HUES6 (cell line): ENCODE data around the gene SAMD15.
"Not testable (repeated sequence)": the region's sequence is repeated elsewhere in the genome, so short reads cannot be mapped to it uniquely, and the experiment has no call there.

Experiments used
- H3K27ac ChIP-seq: 2 replicates; pipeline ENCODE4 v1.7.0; 2013; ENCODE audit warnings: low read depth, mild to moderate bottlenecking, low read length, inconsistent platforms
- H3K27me3 ChIP-seq: 2 replicates; pipeline ENCODE4 v1.6.1; 2013; ENCODE audit warnings: low read length; ENCODE audit not compliant: control insufficient read depth, insufficient read depth
- H3K36me3 ChIP-seq: 2 replicates; pipeline ENCODE4 v1.6.1; 2013; ENCODE audit warnings: low read length; ENCODE audit not compliant: control insufficient read depth, insufficient read depth
- H3K4me1 ChIP-seq: 2 replicates; pipeline ENCODE4 v1.6.1; 2013; ENCODE audit warnings: low read length; ENCODE audit not compliant: control insufficient read depth, insufficient read depth
- H3K4me3 ChIP-seq: 2 replicates; pipeline ENCODE4 v1.5.1; 2013; ENCODE audit warnings: low read depth, low read length
- H3K9ac ChIP-seq: one replicate; pipeline ENCODE4 v1.6.1; 2013; ENCODE audit warnings: mild to moderate bottlenecking, low read length
- H3K9me3 ChIP-seq: 2 replicates; pipeline ENCODE4 v1.6.1; 2013; ENCODE audit warnings: low read depth, low read length; ENCODE audit not compliant: control insufficient read depth, insufficient read depth

The SAMD15 gene

GRCh38 chr14:77416098-77416497 lies 38.9 kb downstream of the SAMD15 start:
- H3K27ac ChIP-seq, H3K9me3 ChIP-seq, H3K4me1 ChIP-seq: not testable (repeated sequence)

DNA sequence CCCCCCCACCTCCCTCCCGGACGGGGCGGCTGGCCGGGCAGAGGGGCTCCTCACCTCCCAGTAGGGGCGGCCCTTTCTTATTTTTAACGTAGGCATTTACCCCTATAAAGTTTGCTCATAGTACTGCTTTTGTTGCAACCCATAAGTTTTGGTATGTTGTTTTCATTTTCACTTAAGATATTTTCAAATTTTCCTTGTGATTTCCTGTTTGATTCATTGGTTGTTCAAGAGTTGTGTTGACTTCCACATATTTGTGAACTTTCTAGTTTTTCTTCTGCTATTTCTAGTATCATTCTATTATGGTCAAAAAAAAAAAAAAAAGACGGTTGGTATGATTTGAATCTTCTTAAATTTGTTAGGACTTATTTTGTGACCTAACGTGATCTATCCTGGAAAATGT lies 39.7 kb downstream of the SAMD15 start:
- H3K27me3 ChIP-seq = no peaks in the 10 kb centered on the region
- no peak overlapping the region for H3K4me3 ChIP-seq
- H3K9me3 ChIP-seq = peaks cover 5% of the 10 kb centered on the region; the same call in 1 of the 2 replicates
- H3K9ac ChIP-seq = no peak overlapping the region
- no peak overlapping the region for H3K27ac ChIP-seq
- H3K4me1 ChIP-seq = no peaks in the 10 kb centered on the region
- H3K36me3 ChIP-seq = peaks cover 10% of the 10 kb centered on the region; the same call in 1 of the 2 replicates

More at GRCh38 chr14:77416098-77416497, 38.9 kb downstream of the SAMD15 start:
- not testable (repeated sequence) for H3K27me3 ChIP-seq, H3K36me3 ChIP-seq, H3K4me3 ChIP-seq, H3K9ac ChIP-seq

GRCh38 chr14:77421201-77421600 lies 44.0 kb downstream of the SAMD15 start:
- H3K4me3 ChIP-seq = no peak overlapping the region
- H3K9me3 ChIP-seq = peaks cover 5% of the 10 kb centered on the region; the same call in 1 of the 2 replicates
- no peaks in the 10 kb centered on the region for H3K27me3 ChIP-seq
- H3K9ac ChIP-seq = no peak overlapping the region
- H3K27ac ChIP-seq = no peak overlapping the region
- H3K36me3 ChIP-seq = peaks cover 47% of the 10 kb centered on the region
- H3K4me1 ChIP-seq = peaks cover 7% of the 10 kb centered on the region

GRCh38 chr14:77423423-77423822 lies 46.2 kb downstream of the SAMD15 start, which contains the start of gene NOXRED1:
Gene NOXRED1 (minus strand): TSS chr14:77423523. CDS start chr14:77422889, 634 bp downstream.
- no peak within 1 kb of the TSS for H3K27ac ChIP-seq
- H3K9me3 ChIP-seq = peaks cover 5% of the 10 kb centered on the region; the same call in 1 of the 2 replicates
- H3K4me3 ChIP-seq = no peak within 1 kb of the TSS
- no peaks in the 10 kb centered on the region for H3K27me3 ChIP-seq
- H3K36me3 ChIP-seq = peaks cover 69% of the 10 kb centered on the region
- H3K9ac ChIP-seq = no peak within 1 kb of the TSS
- H3K4me1 ChIP-seq = peaks cover 7% of the 10 kb centered on the region

DNA sequence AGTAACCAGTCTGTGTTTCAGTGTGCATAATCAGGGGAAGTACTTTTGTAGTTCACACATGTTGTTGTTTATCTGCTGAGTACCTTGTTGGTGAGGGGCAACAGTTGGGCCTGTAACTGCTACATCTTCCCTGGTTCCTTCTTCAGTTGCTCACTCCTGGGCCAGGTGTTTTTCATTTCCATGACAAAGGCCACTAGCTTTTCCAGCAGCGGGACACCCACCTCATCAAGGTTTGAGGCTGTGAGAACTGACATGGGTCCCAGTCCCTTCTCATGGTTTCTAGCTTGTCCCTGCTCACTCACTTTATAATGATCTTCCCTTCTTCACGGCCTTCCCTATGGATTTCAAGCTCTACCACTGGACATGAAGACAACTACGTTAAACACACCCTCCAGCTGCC lies 47.7 kb downstream of the SAMD15 start:
- H3K9ac ChIP-seq = no peak overlapping the region
- H3K27ac ChIP-seq = no peak overlapping the region
- H3K36me3 ChIP-seq = peaks cover 81% of the 10 kb centered on the region
- peaks cover 7% of the 10 kb centered on the region for H3K4me1 ChIP-seq
- H3K4me3 ChIP-seq = no peak overlapping the region
- 0 out of 2 replicates have a peak, but pooled peaks cover under 1% of the 10 kb centered on the region for H3K9me3 ChIP-seq
- H3K27me3 ChIP-seq = no peaks in the 10 kb centered on the region

DNA sequence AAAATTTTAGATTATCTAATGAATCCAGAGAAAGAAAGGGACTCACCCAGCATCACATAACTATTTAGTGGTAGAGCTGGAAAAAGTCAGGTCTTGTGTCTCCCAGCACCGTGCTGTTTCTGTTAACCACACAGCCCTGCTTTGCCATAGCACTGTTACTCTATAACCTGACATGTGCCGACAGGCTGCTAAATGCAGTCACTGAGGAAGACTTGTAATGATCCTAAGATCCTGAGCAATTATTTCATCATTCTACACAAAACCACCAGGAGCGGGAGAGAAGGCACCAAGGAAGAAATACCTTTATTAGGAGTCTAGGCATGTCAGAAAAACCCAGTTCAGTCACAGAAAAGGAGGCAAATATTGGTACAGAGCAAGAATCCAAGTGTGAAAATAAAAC lies 49.2 kb downstream of the SAMD15 start:
- no peak overlapping the region for H3K4me3 ChIP-seq
- H3K36me3 ChIP-seq = peaks cover 84% of the 10 kb centered on the region
- no peak overlapping the region for H3K9ac ChIP-seq
- H3K4me1 ChIP-seq = peaks cover 7% of the 10 kb centered on the region
- no peaks in the 10 kb centered on the region for H3K9me3 ChIP-seq
- H3K27me3 ChIP-seq = no peaks in the 10 kb centered on the region
- H3K27ac ChIP-seq = no peak overlapping the region

- no peaks in the 10 kb centered on the region for H3K4me1 ChIP-seq
- no peak overlapping the region for H3K9ac ChIP-seq
- peaks cover 55% of the 10 kb centered on the region for H3K36me3 ChIP-seq
- no peak overlapping the region for H3K4me3 ChIP-seq
- H3K27me3 ChIP-seq = no peaks in the 10 kb centered on the region
- H3K9me3 ChIP-seq = no peaks in the 10 kb centered on the region
- no peak overlapping the region for H3K27ac ChIP-seq
Measured at GRCh38 chr14:77436042-77436441, 58.9 kb downstream of the SAMD15 start.

DNA sequence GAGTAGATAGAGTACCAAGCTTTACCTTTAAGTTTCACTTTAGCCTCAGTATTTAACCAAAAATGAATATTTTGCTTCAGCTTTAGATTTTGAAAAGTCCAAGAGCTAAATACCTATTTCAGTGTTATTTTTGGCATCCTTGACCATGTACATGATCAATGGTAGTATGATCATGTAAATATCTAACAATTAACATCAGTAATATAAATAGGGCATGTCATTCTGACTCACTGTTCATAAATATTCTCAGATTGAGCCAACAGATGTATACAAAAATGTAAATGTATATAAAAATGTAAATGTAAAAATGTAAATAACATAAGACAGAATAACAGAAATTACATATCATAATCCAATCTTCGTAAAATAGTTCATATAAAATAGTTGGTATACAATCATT lies 61.4 kb downstream of the SAMD15 start:
- Histone ChIP-seq H3K9ac (no peak overlapping the region), H3K27me3 (no peaks in the 10 kb centered on the region), H3K4me3 (no peak overlapping the region), H3K4me1 (no peaks in the 10 kb centered on the region), H3K27ac (no peak overlapping the region), H3K36me3 (peaks cover 68% of the 10 kb centered on the region), H3K9me3 (no peaks in the 10 kb centered on the region)

DNA sequence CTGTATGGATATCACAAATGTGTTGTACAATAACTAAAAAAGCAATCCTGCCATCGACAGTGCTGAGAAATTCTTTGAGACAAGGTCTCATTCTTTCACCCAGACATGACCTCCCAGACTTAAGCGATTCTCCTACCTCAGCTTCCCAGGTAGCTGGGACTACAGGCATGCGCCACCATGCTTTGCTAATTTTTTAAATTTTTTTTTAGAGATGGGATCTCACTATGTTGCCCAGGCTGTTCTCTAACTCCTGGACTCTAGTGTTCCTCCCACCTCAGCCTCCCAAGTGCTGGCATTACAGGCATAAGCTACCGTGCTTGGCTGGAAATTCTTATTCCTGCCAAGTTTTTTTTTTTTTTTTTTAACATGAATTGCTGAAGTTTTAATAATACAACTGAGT lies 62.7 kb downstream of the SAMD15 start:
- no peaks in the 10 kb centered on the region for H3K27me3 ChIP-seq
- H3K36me3 ChIP-seq = peaks cover 65% of the 10 kb centered on the region
- no peak overlapping the region for H3K9ac ChIP-seq
- no peak overlapping the region for H3K4me3 ChIP-seq
- H3K4me1 ChIP-seq = no peaks in the 10 kb centered on the region
- H3K27ac ChIP-seq = no peak overlapping the region
- no peaks in the 10 kb centered on the region for H3K9me3 ChIP-seq
